Glutamatergic neuron (in vitro differentiated cells): ENCODE measurements around the gene ELAVL3. TPM values are rescaled to one million over a fixed set of nuclear protein-coding genes. Genes with fewer than 3 reads are reported as not detected.

Experiments
- DNase-seq: peaks from one replicate; pipeline ENCODE4 v3.0.0; 2022
- H3K27ac Mint-ChIP-seq: one replicate; pipeline ENCODE4 v1.8.0; 2020; ENCODE audit warnings: mild to moderate bottlenecking, mixed read lengths, inconsistent platforms; ENCODE audit not compliant: unreplicated experiment
- H3K27me3 Mint-ChIP-seq: one replicate; pipeline ENCODE4 v1.8.0; 2020; ENCODE audit warnings: mild to moderate bottlenecking, moderate library complexity, mixed read lengths, inconsistent platforms; ENCODE audit not compliant: unreplicated experiment
- H3K36me3 Mint-ChIP-seq: one replicate; pipeline ENCODE4 v1.8.0; 2020; ENCODE audit warnings: mild to moderate bottlenecking, mixed read lengths, inconsistent platforms; ENCODE audit not compliant: unreplicated experiment
- H3K4me1 Mint-ChIP-seq: one replicate; pipeline ENCODE4 v1.8.0; 2020; ENCODE audit warnings: mild to moderate bottlenecking, low read depth, mixed read lengths, inconsistent platforms; ENCODE audit not compliant: unreplicated experiment
- H3K4me3 Mint-ChIP-seq: one replicate; pipeline ENCODE4 v1.8.0; 2020; ENCODE audit warnings: mild to moderate bottlenecking, mixed read lengths, inconsistent platforms; ENCODE audit not compliant: unreplicated experiment
- H3K9me3 Mint-ChIP-seq: one replicate; pipeline ENCODE4 v1.8.0; 2020; ENCODE audit warnings: mild to moderate bottlenecking, moderate library complexity, mixed read lengths, inconsistent platforms; ENCODE audit not compliant: unreplicated experiment
- microRNA-seq: library from miRNA; unstranded; fragments of <30 nt; microRNA quantifications from one replicate; pipeline ENCODE4, GENCODE V29; 2020; ENCODE audit not compliant: unreplicated experiment
- total RNA-seq: library from RNA; stranded (reverse); fragmentation: NEBNext Ultra II Directional; extraction: Animal tissue kit (Norgen Biotek cat#: 25700); gene quantifications from one replicate; pipeline ENCODE4 v1.2.1, GENCODE V29; 2021; ENCODE audit not compliant: unreplicated experiment
- TF ChIP-seq, protein P1 (sequence below): fragments of 200-600 bp; sonication (generic); IDR thresholded peaks from one replicate; pipeline ENCODE4 v1.5.0; 2021; ENCODE audit not compliant: partially characterized antibody, unreplicated experiment

ELAVL3 gene
- total RNA-seq, 1 donor from 2014 or later: 633 TPM

- H3K9me3 Mint-ChIP-seq: peaks cover 4% of the 10 kb centered on the region
- DNase-seq: no peak
- TF ChIP-seq, protein P1, sequence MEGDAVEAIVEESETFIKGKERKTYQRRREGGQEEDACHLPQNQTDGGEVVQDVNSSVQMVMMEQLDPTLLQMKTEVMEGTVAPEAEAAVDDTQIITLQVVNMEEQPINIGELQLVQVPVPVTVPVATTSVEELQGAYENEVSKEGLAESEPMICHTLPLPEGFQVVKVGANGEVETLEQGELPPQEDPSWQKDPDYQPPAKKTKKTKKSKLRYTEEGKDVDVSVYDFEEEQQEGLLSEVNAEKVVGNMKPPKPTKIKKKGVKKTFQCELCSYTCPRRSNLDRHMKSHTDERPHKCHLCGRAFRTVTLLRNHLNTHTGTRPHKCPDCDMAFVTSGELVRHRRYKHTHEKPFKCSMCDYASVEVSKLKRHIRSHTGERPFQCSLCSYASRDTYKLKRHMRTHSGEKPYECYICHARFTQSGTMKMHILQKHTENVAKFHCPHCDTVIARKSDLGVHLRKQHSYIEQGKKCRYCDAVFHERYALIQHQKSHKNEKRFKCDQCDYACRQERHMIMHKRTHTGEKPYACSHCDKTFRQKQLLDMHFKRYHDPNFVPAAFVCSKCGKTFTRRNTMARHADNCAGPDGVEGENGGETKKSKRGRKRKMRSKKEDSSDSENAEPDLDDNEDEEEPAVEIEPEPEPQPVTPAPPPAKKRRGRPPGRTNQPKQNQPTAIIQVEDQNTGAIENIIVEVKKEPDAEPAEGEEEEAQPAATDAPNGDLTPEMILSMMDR: no peak
- H3K27me3 Mint-ChIP-seq: peaks cover 6% of the 10 kb centered on the region
- no peaks in the 10 kb centered on the region for H3K4me1 Mint-ChIP-seq
- no peaks in the 10 kb centered on the region for H3K36me3 Mint-ChIP-seq
- H3K27ac Mint-ChIP-seq: no peak overlapping the region
- H3K4me3 Mint-ChIP-seq: no peak overlapping the region
Observed at GRCh38 chr19:11404588-11405222, 76.1 kb downstream of the ELAVL3 start.

DNA sequence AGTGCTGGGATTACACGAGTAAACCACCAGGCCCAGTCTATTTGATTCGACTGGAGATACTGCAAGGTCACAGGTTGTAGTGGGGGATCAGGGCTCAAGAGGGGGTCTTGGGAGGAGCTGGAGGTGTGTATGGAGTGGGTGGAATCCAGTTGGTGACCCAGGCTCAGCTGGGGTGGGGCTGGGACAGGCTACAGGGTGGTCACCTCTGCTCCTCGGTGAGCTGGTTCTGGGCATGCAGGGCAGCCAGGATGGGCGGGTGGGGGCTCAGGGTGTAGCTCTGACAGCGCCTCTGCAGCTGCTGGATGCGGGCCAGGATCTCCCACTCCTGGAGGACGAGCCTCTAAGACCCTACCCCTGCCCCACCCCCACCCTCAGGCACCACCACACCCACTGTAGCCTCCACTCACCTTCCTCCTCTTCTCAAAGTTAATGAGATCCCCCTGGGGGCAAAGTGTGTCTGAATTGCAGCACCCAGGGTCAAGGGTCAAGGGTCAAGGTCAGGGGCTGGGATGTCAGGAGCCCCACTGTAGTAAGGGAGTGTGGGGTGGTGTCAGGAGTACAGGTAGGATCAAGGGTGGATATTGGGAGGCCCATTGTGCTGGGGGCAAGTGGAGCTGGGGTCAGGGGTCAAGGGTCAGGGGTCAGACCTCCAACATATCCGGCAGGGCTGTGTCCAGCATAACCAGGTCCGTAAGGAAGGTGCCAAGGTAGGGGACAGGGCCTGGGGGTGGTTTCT lies 78.9 kb downstream of the ELAVL3 start:
- peaks cover 6% of the 10 kb centered on the region for H3K27me3 Mint-ChIP-seq
- no peak overlapping the region for H3K4me3 Mint-ChIP-seq
- peaks cover 2% of the 10 kb centered on the region for H3K4me1 Mint-ChIP-seq
- H3K27ac Mint-ChIP-seq: no peak overlapping the region
- no peak for DNase-seq
- peaks cover 4% of the 10 kb centered on the region for H3K9me3 Mint-ChIP-seq
- TF ChIP-seq, protein P1: no peak
- H3K36me3 Mint-ChIP-seq: no peaks in the 10 kb centered on the region

Small RNAs within 50 kb of the gene (microRNA-seq; reads per million reads assigned to microRNA genes)
- gene MIR7974: 0.55 reads per million

Other genes starting within 250 kb of the ELAVL3 start
- not detected for gene ANGPTL8, start 241.4 kb downstream of the ELAVL3 start, total RNA-seq
- gene DOCK6, start 218.5 kb downstream of the ELAVL3 start, total RNA-seq: 260 TPM
- gene TSPAN16, start 184.9 kb downstream of the ELAVL3 start, total RNA-seq: not detected
- gene RAB3D, start 141.4 kb downstream of the ELAVL3 start, total RNA-seq: 130 TPM
- 43.1 TPM for gene TMEM205, start 134.8 kb downstream of the ELAVL3 start, total RNA-seq
- 8.0 TPM for gene CCDC159, start 134.5 kb downstream of the ELAVL3 start, total RNA-seq
- 77.0 TPM for gene PLPPR2, start 125.6 kb downstream of the ELAVL3 start, total RNA-seq
- gene SWSAP1, start 106.4 kb downstream of the ELAVL3 start, total RNA-seq: 2.1 TPM
- 11.0 TPM for gene EPOR, start 96.7 kb downstream of the ELAVL3 start, total RNA-seq
- gene RGL3, start 61.7 kb downstream of the ELAVL3 start, total RNA-seq: 0.66 TPM
- gene ODAD3, start 45.9 kb downstream of the ELAVL3 start, total RNA-seq: 2.6 TPM
- gene PRKCSH, start 45.4 kb downstream of the ELAVL3 start, total RNA-seq: 276 TPM
- gene ZNF653, start 24.8 kb upstream of the ELAVL3 start, total RNA-seq: 19.2 TPM
- gene ECSIT, start 48.1 kb upstream of the ELAVL3 start, total RNA-seq: 43.2 TPM
- gene CNN1, start 57.8 kb upstream of the ELAVL3 start, total RNA-seq: 2.3 TPM
- 50.7 TPM for gene ELOF1, start 78.2 kb upstream of the ELAVL3 start, total RNA-seq
- gene ACP5, start 96.6 kb upstream of the ELAVL3 start, total RNA-seq: not detected
- 48.2 TPM for gene ZNF627, start 116.4 kb upstream of the ELAVL3 start, total RNA-seq